GM19467 (cell line): Measurements from ENCODE around the gene BAIAP2L1.

Source experiments
- ATAC-seq: cut with Tn5 transposase; IDR thresholded peaks from one replicate; pipeline ENCODE4 v1.9.1; 2021; ENCODE audit warnings: mild to moderate bottlenecking, moderate library complexity; ENCODE audit not compliant: unreplicated experiment

BAIAP2L1 gene

GRCh38 chr7:98244871-98245270 is 156.0 kb downstream of the BAIAP2L1 start:
- ATAC-seq: no peak

- ATAC-seq: no peak
Observed at GRCh38 chr7:98242934-98243333, 158.0 kb downstream of the BAIAP2L1 start.

- ATAC-seq: no peak
Observed at GRCh38 chr7:98242342-98242741, 158.5 kb downstream of the BAIAP2L1 start.

GRCh38 chr7:98241674-98242241 is 159.1 kb downstream of the BAIAP2L1 start:
- no peak for ATAC-seq
